GM12872 (cell line): ENCODE measurements around the gene INSL4.

Experiments
- CTCF ChIP-seq: IDR thresholded peaks from 3 replicates; pipeline ENCODE4 v1.5.1; 2011; ENCODE audit warnings: low read depth, mild to moderate bottlenecking, low read length, moderate library complexity; ENCODE audit not compliant: insufficient read depth

INSL4 gene

GRCh38 chr9:5274770-5275169, 43.6 kb downstream of the INSL4 start:
- TF ChIP-seq CTCF, result no peak

- no peak for TF ChIP-seq CTCF
Observed at GRCh38 chr9:5278486-5278885, 47.3 kb downstream of the INSL4 start.
